OCI-LY7 (cell line): Measurements from ENCODE around the gene SEMA6B. TPM values are rescaled to one million over a fixed set of nuclear protein-coding genes. Genes with fewer than 3 reads are reported as not detected.
"Not testable (repeated sequence)": the region's sequence is repeated elsewhere in the genome, so short reads cannot be mapped to it uniquely, and the experiment has no call there.

Experiments
- BruUV-seq: library from RNA; stranded (reverse); fragments of 400-500 nt; replicated peaks from 2 replicates; lab custom pipeline; 2021; lab: Mats Ljungman, UMichigan
- CTCF ChIA-PET: fragments of 300-600 bp; sonication (Branson Sonifier 250); formaldehyde crosslinking; loops from one replicate; lab custom pipeline; 2022; ENCODE audit warnings: antibody characterized with exemption; ENCODE audit not compliant: unreplicated experiment; lab: Charles Lee
- POLR2A ChIA-PET: fragments of 300-600 bp; sonication (Branson Sonifier 250); formaldehyde crosslinking; loops from one replicate; lab custom pipeline; 2022; ENCODE audit warnings: antibody characterized with exemption; lab: Charles Lee
- DNase-seq: peaks from one replicate; pipeline ENCODE4 v3.0.0-alpha.2; 2015; ENCODE audit warnings: low spot score
- H2AFZ ChIP-seq: fragments of 200-600 bp; sonication (generic), shearing (Covaris generic); 2 replicates; pipeline ENCODE4 v1.6.1; 2014; ENCODE audit warnings: mild to moderate bottlenecking, antibody characterized with exemption, low read length, moderate library complexity
- H3K27ac ChIP-seq: fragments of 200-600 bp; sonication (generic); 2 replicates; pipeline ENCODE4 v1.5.1; 2014; ENCODE audit warnings: mixed run types, low read depth, mild to moderate bottlenecking, moderate library complexity, low read length, inconsistent platforms; ENCODE audit not compliant: poor library complexity, severe bottlenecking
- H3K36me3 ChIP-seq: fragments of 200-600 bp; sonication (generic); 2 replicates; pipeline ENCODE4 v1.6.1; 2014; ENCODE audit warnings: mild to moderate bottlenecking, antibody characterized with exemption, low read length, moderate library complexity, mixed read lengths; ENCODE audit not compliant: insufficient read depth
- H3K4me1 ChIP-seq: fragments of 200-600 bp; sonication (generic); 2 replicates; pipeline ENCODE4 v1.5.1; 2014; ENCODE audit warnings: mild to moderate bottlenecking, low read length; ENCODE audit not compliant: insufficient read depth, poor library complexity, severe bottlenecking
- H3K4me2 ChIP-seq: fragments of 200-600 bp; sonication (generic); 2 replicates; pipeline ENCODE4 v1.6.1; 2014; ENCODE audit warnings: mild to moderate bottlenecking, low read length
- H3K4me3 ChIP-seq: fragments of 200-600 bp; sonication (generic); 2 replicates; pipeline ENCODE4 v1.5.1; 2014; ENCODE audit warnings: mild to moderate bottlenecking, low read depth, low read length; ENCODE audit not compliant: poor library complexity, severe bottlenecking
- H3K79me2 ChIP-seq: fragments of 200-600 bp; sonication (generic); 2 replicates; pipeline ENCODE4 v1.6.1; 2016; ENCODE audit warnings: low read depth, mild to moderate bottlenecking, low read length, moderate library complexity, mixed read lengths; ENCODE audit not compliant: insufficient read depth
- H3K9me2 ChIP-seq: fragments of 200-600 bp; sonication (generic); 2 replicates; pipeline ENCODE4 v1.6.1; 2016; ENCODE audit warnings: mild to moderate bottlenecking, low read length, mixed read lengths; ENCODE audit not compliant: insufficient read depth
- H3K9me3 ChIP-seq: fragments of 200-600 bp; sonication (generic); 2 replicates; pipeline ENCODE4 v1.6.1; 2014; ENCODE audit warnings: mild to moderate bottlenecking, mixed run types, low read length, mixed read lengths
- H4K20me1 ChIP-seq: fragments of 200-600 bp; sonication (generic); 2 replicates; pipeline ENCODE4 v1.6.1; 2014; ENCODE audit warnings: mild to moderate bottlenecking, antibody characterized with exemption, low read length, moderate library complexity, mixed read lengths; ENCODE audit not compliant: insufficient read depth
- CTCF ChIP-seq: fragments of 200-600 bp; sonication (generic); conservative IDR thresholded peaks from 2 replicates; pipeline ENCODE4 v1.5.1; 2014; ENCODE audit warnings: mild to moderate bottlenecking, antibody characterized with exemption, low read length, moderate library complexity, mixed read lengths
- EZH2phosphoT487 ChIP-seq: fragments of 200-600 bp; sonication (generic); IDR thresholded peaks from 2 replicates; pipeline ENCODE4 v1.6.1; 2018; ENCODE audit warnings: low read depth, borderline replicate concordance, mild to moderate bottlenecking, mixed run types, antibody characterized with exemption, low read length, moderate library complexity, mixed read lengths
- intact Hi-C: fragments of 100-400 bp; cut with micrococcal nuclease; formaldehyde crosslinking; loops from one replicate; pipeline ENCODE4 v1.10.0; 2022; ENCODE audit not compliant: unreplicated experiment
- total RNA-seq, 2 experiments: library from RNA; depleted of rRNA in 1 of 2; stranded (reverse); fragments of >200 nt in 1 of 2; shearing (Covaris generic) in 1 of 2; gene quantifications; 2 replicates each; pipeline ENCODE4 v1.2.3, GENCODE V29; 2014 to 2022

The SEMA6B gene
- total RNA-seq, 2 experiments from 2014 or later = not detected

GRCh38 chr19:4567584-4568071 lies 8.1 kb upstream of the SEMA6B start:
- no peak overlapping the region for H3K4me3 ChIP-seq
- H3K36me3 ChIP-seq = no peaks in the 10 kb centered on the region
- no peak for TF ChIP-seq EZH2phosphoT487
- peak; percentile 80 for TF ChIP-seq CTCF
- H4K20me1 ChIP-seq = no peaks in the 10 kb centered on the region
- no TSS peak for BruUV-seq
- intact Hi-C loops = loop anchor here (2.0 kb wide), 1 partner anchor 69 kb away; no protein-coding TSS in a partner anchor
- H3K27ac ChIP-seq = no peak overlapping the region
- H2AFZ ChIP-seq = no peak overlapping the region
- H3K9me3 ChIP-seq = no peaks in the 10 kb centered on the region
- H3K4me2 ChIP-seq = no peak overlapping the region
- POLR2A ChIA-PET = no interaction called here
- H3K4me1 ChIP-seq = no peaks in the 10 kb centered on the region
- no peaks in the 10 kb centered on the region for H3K79me2 ChIP-seq
- H3K9me2 ChIP-seq = no peaks in the 10 kb centered on the region
- peak; percentile 33 for DNase-seq
- CTCF ChIA-PET = interaction anchor here (1.0 kb wide), 1 partner anchor 69 kb away, joined by 3 read pairs; no protein-coding TSS in a partner anchor

- H3K4me3 ChIP-seq = no peak overlapping the region
- TF ChIP-seq CTCF (no peak), EZH2phosphoT487 (no peak)
- no peak overlapping the region for H3K4me2 ChIP-seq
These were observed 7.0 kb upstream of the SEMA6B start for GRCh38 chr19:4566402-4567051.

GRCh38 chr19:4563562-4563961 lies 4.1 kb upstream of the SEMA6B start:
- H3K79me2 ChIP-seq, H2AFZ ChIP-seq, POLR2A ChIA-PET, H3K4me2 ChIP-seq, H3K9me2 ChIP-seq, BruUV-seq, intact Hi-C loops, H3K27ac ChIP-seq, DNase-seq, H3K4me1 ChIP-seq, H3K36me3 ChIP-seq, CTCF ChIA-PET, H4K20me1 ChIP-seq, H3K4me3 ChIP-seq, H3K9me3 ChIP-seq: not testable (repeated sequence)

More at GRCh38 chr19:4566402-4567051, 7.0 kb upstream of the SEMA6B start:
- no peaks in the 10 kb centered on the region for H3K4me1 ChIP-seq
- H3K79me2 ChIP-seq = no peaks in the 10 kb centered on the region
- no peaks in the 10 kb centered on the region for H4K20me1 ChIP-seq
- H3K9me3 ChIP-seq = no peaks in the 10 kb centered on the region
- no TSS peak for BruUV-seq
- H3K9me2 ChIP-seq = no peaks in the 10 kb centered on the region
- POLR2A ChIA-PET = no interaction called here
- no peak for DNase-seq
- no peak overlapping the region for H3K27ac ChIP-seq
- no peak overlapping the region for H2AFZ ChIP-seq
- CTCF ChIA-PET = interaction anchor here (0.9 to 1.0 kb wide), 2 partner anchors 19 to 70 kb away, joined by 3 read pairs; no protein-coding TSS in a partner anchor
- no peaks in the 10 kb centered on the region for H3K36me3 ChIP-seq
- intact Hi-C loops = loop anchor here (2.0 kb wide), 1 partner anchor 70 kb away; no protein-coding TSS in a partner anchor

GRCh38 chr19:4562085-4562484 lies 2.6 kb upstream of the SEMA6B start:
- H2AFZ ChIP-seq, H4K20me1 ChIP-seq, CTCF ChIA-PET, DNase-seq, POLR2A ChIA-PET, H3K9me2 ChIP-seq, intact Hi-C loops, H3K27ac ChIP-seq, H3K4me1 ChIP-seq, H3K9me3 ChIP-seq, H3K36me3 ChIP-seq, H3K4me3 ChIP-seq, BruUV-seq, H3K4me2 ChIP-seq, H3K79me2 ChIP-seq: not testable (repeated sequence)
